Measurements from ENCODE around the gene DNAJC1. TPM values are rescaled to one million over a fixed set of nuclear protein-coding genes. Genes with fewer than 3 reads are reported as not detected.
"Not testable (repeated sequence)": the region's sequence is repeated elsewhere in the genome, so short reads cannot be mapped to it uniquely, and the experiment has no call there.

The DNAJC1 gene
- polyA plus RNA-seq, 4 donors, result 20.6 to 30.0 (median 26.4) TPM

DNA sequence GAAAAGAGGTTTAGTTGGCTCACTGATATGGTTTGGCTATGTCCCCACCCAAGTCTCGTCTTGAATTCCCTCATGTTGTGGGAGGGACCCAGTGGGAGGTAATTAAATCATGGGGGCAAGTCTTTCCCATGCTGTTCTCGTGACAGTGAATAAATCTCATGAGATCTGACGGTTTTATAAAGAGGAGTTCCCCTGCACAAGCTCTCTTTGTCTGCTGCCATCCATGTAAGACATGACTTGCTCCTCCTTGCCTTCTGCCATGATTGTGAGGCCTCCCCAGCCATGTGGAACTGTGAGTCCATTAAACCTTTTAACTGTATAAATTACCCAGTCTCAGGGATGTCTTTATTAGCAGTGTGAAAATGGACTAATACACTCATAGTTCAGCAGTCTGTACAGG, 28.7 kb upstream of the DNAJC1 start:
- H3K27me3 ChIP-seq (ENCODE audit: control insufficient read depth in 3 of 3, insufficient read depth in 3 of 3, low read length in 3 of 3); H3K9me3 ChIP-seq (ENCODE audit: control insufficient read depth in 2 of 2, insufficient read depth in 1 of 2, low read depth in 1 of 2, low read length in 1 of 2); H3K4me3 ChIP-seq (ENCODE audit: low read depth in 1 of 3, low read length in 3 of 3); H3K36me3 ChIP-seq (ENCODE audit: control insufficient read depth in 3 of 3, insufficient read depth in 2 of 3, low read depth in 1 of 3, low read length in 3 of 3); FAIRE-seq; H3K4me1 ChIP-seq (ENCODE audit: control insufficient read depth in 3 of 3, insufficient read depth in 2 of 3, low read depth in 1 of 3, low read length in 2 of 3); DNase-seq; H3K27ac ChIP-seq (ENCODE audit: low read depth in 1 of 3, low read length in 2 of 3): not testable (repeated sequence)
- 71 to 85% (median 82%) methylated on average over 3 of the region's 3 CpGs for WGBS, 3 donors

GRCh38 chr10:22030421-22030820, 26.9 kb upstream of the DNAJC1 start:
- FAIRE-seq (no peak), DNase-seq (no peak)
- H3K27ac ChIP-seq (ENCODE audit: low read depth in 1 of 3, low read length in 2 of 3), result no peak overlapping the region
- no peak overlapping the region for H3K4me3 ChIP-seq (ENCODE audit: low read depth in 1 of 3, low read length in 3 of 3)
- 50 to 73% (median 64%) methylated on average over 2 of the region's 2 CpGs for whole genome bisulfite sequencing, 3 donors
- no peaks in the 10 kb centered on the region for H3K36me3 ChIP-seq (ENCODE audit: control insufficient read depth in 3 of 3, insufficient read depth in 2 of 3, low read depth in 1 of 3, low read length in 3 of 3)
- peaks cover 0 to 3% of the 10 kb centered on the region in 2 donors for H3K9me3 ChIP-seq (ENCODE audit: control insufficient read depth in 2 of 2, insufficient read depth in 1 of 2, low read depth in 1 of 2, low read length in 1 of 2)
- no peaks in the 10 kb centered on the region for H3K4me1 ChIP-seq (ENCODE audit: control insufficient read depth in 3 of 3, insufficient read depth in 2 of 3, low read depth in 1 of 3, low read length in 2 of 3)
- H3K27me3 ChIP-seq (ENCODE audit: control insufficient read depth in 3 of 3, insufficient read depth in 3 of 3, low read length in 3 of 3), result peaks cover 0 to 3% (median 0%) of the 10 kb centered on the region in 3 donors

DNA sequence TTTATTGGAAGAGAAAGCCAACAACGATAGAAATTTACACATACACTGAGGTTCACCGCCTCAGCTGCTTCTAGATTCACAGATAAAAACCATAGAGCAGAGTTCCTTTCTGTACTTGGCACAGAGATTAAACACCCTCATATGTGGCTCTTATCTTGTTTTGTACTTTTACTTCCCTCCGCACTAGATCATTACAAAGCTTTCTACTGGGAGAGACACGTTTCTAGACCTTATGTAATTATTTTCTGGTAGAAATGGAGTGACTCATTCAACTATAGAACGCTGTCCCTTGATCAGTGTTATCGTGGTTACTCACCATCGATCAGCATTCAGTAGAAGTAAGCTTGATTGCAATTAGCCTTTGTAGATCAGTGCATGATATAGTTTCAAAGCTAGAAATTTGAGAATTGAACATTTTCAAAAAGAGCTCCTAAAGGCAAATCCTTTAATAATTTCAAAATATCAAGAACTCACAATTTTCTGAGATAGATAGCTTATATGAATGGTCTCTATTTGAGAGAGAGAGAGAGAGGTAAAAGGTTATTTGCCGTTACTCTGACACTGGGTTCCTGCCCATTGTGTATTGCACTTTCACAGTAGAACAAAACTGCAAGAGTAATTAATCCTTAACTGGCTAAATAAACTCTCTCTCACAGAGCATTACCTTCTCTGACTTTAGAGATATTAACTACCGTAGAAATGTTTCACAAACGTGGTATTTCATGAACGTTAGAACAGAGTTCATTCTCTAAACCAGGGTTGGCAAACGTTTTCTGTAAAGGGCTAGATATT, 26.1 kb upstream of the DNAJC1 start:
- Histone ChIP-seq H3K36me3 (ENCODE audit: control insufficient read depth in 3 of 3, insufficient read depth in 2 of 3, low read depth in 1 of 3, low read length in 3 of 3) (no peaks in the 10 kb centered on the region), H3K4me1 (ENCODE audit: control insufficient read depth in 3 of 3, insufficient read depth in 2 of 3, low read depth in 1 of 3, low read length in 2 of 3) (no peaks in the 10 kb centered on the region), H3K27ac (ENCODE audit: low read depth in 1 of 3, low read length in 2 of 3) (no peak overlapping the region), H3K9me3 (ENCODE audit: control insufficient read depth in 2 of 2, insufficient read depth in 1 of 2, low read depth in 1 of 2, low read length in 1 of 2) (no peaks in the 10 kb centered on the region), H3K27me3 (ENCODE audit: control insufficient read depth in 3 of 3, insufficient read depth in 3 of 3, low read length in 3 of 3) (no peaks in the 10 kb centered on the region), H3K4me3 (ENCODE audit: low read depth in 1 of 3, low read length in 3 of 3) (no peak overlapping the region)
- FAIRE-seq (peak; percentile 5), DNase-seq (peak in 1 of 2 donors; percentile 79)
- 13 to 61% (median 29%) methylated on average over 12 of the region's 12 CpGs for WGBS, 3 donors

DNA sequence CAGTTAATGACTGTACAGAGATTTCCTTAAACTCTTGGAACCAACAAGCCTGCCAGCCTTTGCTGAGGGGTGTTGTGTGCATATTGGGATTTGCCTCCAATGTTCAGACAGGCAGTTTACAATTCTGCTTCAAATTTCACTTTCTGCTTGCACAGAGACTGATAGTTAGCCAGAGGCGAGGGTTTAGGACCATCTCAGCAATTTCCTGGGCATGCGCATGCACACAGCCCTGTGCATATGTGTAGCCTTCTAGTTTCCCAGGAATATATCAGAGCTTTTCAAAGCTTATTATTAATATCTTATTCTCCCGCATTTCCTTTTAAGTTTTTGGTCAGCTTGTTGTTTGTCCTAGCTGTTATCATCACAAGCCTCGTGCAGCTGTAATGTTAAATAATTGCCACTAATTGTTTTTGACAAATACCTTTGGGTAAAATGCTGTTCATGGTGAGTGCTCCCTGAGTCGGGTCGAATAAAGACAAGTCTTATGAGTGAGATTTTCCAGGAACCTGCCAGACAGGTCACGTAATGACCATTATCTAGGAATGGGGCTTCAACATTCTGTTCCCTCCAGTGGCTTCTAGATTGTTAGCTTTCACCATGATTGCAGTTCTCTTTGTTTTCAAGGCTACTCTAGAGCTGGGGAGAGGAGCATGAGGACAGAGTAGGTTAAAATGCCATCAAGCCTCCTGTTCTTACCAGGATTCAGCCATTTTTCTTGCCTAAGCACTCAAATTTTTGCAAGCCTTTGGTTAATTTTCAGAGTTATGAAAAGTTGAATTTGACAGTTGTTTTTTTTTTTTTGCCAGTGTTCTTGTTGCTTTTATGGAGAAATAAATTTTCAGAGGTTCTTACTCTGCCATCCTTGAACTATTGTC, 24.1 kb upstream of the DNAJC1 start:
- Histone ChIP-seq H3K27me3 (ENCODE audit: control insufficient read depth in 3 of 3, insufficient read depth in 3 of 3, low read length in 3 of 3) (no peaks in the 10 kb centered on the region), H3K36me3 (ENCODE audit: control insufficient read depth in 3 of 3, insufficient read depth in 2 of 3, low read depth in 1 of 3, low read length in 3 of 3) (no peaks in the 10 kb centered on the region), H3K27ac (ENCODE audit: low read depth in 1 of 3, low read length in 2 of 3) (no peak overlapping the region), H3K9me3 (ENCODE audit: control insufficient read depth in 2 of 2, insufficient read depth in 1 of 2, low read depth in 1 of 2, low read length in 1 of 2) (no peaks in the 10 kb centered on the region), H3K4me3 (ENCODE audit: low read depth in 1 of 3, low read length in 3 of 3) (no peak overlapping the region), H3K4me1 (ENCODE audit: control insufficient read depth in 3 of 3, insufficient read depth in 2 of 3, low read depth in 1 of 3, low read length in 2 of 3) (no peaks in the 10 kb centered on the region)
- no peak for FAIRE-seq
- DNase-seq, result no peak
- WGBS, 3 donors, result 88 to 91% (median 89%) methylated on average over 7 of the region's 7 CpGs

DNA sequence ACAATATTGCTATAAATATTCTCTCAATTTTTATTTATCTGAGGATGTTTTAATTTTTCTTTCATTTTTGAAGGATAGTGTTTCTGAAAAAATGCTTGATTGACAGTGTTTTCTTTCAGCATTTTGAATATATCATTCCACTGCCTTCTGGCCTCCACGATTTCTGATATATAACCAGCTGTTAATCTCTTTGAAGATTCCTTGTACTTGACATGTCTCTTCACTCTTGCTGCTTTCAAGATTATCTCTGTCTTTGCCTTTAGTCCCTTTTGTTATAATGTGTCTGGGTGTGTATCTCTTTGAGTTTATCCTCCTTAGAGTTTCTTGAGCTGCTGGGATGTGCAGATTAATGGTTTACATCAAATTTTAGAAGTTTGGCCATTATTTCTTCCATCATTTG, 22.8 kb upstream of the DNAJC1 start:
- H3K4me3 ChIP-seq (ENCODE audit: low read depth in 1 of 3, low read length in 3 of 3), result no peak overlapping the region
- H3K9me3 ChIP-seq (ENCODE audit: control insufficient read depth in 2 of 2, insufficient read depth in 1 of 2, low read depth in 1 of 2, low read length in 1 of 2), result no peaks in the 10 kb centered on the region
- H3K27me3 ChIP-seq (ENCODE audit: control insufficient read depth in 3 of 3, insufficient read depth in 3 of 3, low read length in 3 of 3), result no peaks in the 10 kb centered on the region
- no peak overlapping the region for H3K27ac ChIP-seq (ENCODE audit: low read depth in 1 of 3, low read length in 2 of 3)
- no peak for DNase-seq
- 86 to 91% (median 88%) methylated on average over 1 of the region's 1 CpG for WGBS, 3 donors
- H3K36me3 ChIP-seq (ENCODE audit: control insufficient read depth in 3 of 3, insufficient read depth in 2 of 3, low read depth in 1 of 3, low read length in 3 of 3), result no peaks in the 10 kb centered on the region
- no peaks in the 10 kb centered on the region for H3K4me1 ChIP-seq (ENCODE audit: control insufficient read depth in 3 of 3, insufficient read depth in 2 of 3, low read depth in 1 of 3, low read length in 2 of 3)
- no peak for FAIRE-seq

DNA sequence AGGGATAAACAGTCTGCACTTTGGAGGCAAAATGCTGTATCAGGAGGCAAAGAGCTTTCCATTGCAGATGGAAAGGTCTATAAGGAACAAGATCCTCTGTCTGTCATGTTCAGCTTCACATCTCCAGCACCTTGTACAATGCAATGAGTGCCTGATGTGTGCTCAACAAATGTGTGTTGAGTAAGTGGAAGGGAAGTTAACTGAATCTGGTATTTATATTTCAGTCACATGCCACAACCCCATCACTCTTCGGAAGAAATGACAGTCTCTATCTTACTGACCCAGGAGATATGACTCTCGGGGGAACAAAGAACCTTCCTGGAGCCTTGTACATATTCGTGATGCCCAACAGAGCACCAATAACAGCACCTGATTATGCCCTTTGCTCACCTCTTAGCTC, 20.0 kb upstream of the DNAJC1 start:
- H3K27ac ChIP-seq (ENCODE audit: low read depth in 1 of 3, low read length in 2 of 3), result no peak overlapping the region
- 52 to 54% (median 53%) methylated on average over 3 of the region's 3 CpGs for whole genome bisulfite sequencing, 3 donors
- FAIRE-seq, result no peak

DNA sequence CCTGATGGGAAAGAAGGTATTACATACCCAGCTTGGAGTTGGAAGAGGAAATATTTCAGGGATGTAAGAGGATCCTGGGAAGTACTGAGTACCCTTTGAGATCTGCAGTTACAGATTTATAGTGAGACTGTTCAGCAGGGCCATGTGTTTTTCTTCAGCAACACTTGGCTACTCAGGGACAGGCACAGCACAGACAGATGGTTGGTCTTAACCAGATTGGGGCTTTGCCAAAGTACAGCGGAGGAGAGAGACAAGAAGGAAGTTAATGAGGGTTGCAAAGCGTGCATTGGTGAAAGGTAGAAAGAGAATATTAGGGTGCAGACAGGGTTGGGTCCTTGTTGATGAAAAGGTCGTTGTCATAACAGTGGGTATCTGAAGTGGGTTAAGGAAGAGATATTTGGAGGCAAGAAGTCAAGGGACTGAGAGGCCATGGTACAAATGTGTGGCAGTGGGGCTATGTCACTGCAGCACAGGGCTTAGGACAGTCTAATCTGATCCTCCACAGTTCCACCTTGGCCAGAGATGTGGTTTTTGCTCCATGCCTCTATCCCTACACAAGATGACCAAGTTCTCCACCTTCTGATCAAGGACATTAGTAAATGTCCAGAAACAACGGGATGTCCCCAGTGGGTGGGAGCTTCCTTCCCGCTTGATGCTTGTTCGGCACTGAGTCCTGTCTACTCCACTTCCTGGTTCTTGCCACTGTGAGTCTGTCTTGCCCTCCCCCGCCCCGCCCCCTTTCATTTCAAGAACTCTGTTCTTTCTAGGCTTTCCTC, 18.9 kb upstream of the DNAJC1 start:
- no peak overlapping the region for H3K27ac ChIP-seq (ENCODE audit: low read depth in 1 of 3, low read length in 2 of 3)
- H3K4me1 ChIP-seq (ENCODE audit: control insufficient read depth in 3 of 3, insufficient read depth in 2 of 3, low read depth in 1 of 3, low read length in 2 of 3), result no peaks in the 10 kb centered on the region
- H3K4me3 ChIP-seq (ENCODE audit: low read depth in 1 of 3, low read length in 3 of 3), result no peak overlapping the region

More for the DNA sequence above, 20.0 kb upstream of the DNAJC1 start:
- Histone ChIP-seq H3K36me3 (ENCODE audit: control insufficient read depth in 3 of 3, insufficient read depth in 2 of 3, low read depth in 1 of 3, low read length in 3 of 3) (no peaks in the 10 kb centered on the region), H3K9me3 (ENCODE audit: control insufficient read depth in 2 of 2, insufficient read depth in 1 of 2, low read depth in 1 of 2, low read length in 1 of 2) (no peaks in the 10 kb centered on the region), H3K27me3 (ENCODE audit: control insufficient read depth in 3 of 3, insufficient read depth in 3 of 3, low read length in 3 of 3) (no peaks in the 10 kb centered on the region), H3K4me3 (ENCODE audit: low read depth in 1 of 3, low read length in 3 of 3) (no peak overlapping the region), H3K4me1 (ENCODE audit: control insufficient read depth in 3 of 3, insufficient read depth in 2 of 3, low read depth in 1 of 3, low read length in 2 of 3) (no peaks in the 10 kb centered on the region)
- DNase-seq, result no peak

DNA sequence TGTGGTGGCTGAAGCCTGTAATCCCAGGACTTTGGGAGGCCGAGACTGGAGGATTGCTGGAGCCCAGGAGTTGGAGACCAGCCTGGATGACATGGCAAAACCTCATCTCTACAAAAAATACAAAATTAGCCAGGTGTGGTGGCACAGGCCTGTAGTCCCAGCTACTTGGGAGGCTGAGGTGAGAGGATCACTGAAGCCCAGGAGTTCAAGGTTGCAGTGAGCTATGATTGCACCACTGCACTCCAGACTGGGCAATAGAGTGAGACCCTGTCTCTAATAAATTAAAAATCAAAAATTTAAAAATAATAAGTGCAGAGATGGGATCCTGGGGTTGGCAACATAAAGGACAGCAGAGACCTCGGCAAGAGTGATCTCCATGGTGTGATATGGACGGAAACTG, 17.6 kb upstream of the DNAJC1 start:
- DNase-seq; FAIRE-seq; H3K36me3 ChIP-seq (ENCODE audit: control insufficient read depth in 3 of 3, insufficient read depth in 2 of 3, low read depth in 1 of 3, low read length in 3 of 3); H3K4me1 ChIP-seq (ENCODE audit: control insufficient read depth in 3 of 3, insufficient read depth in 2 of 3, low read depth in 1 of 3, low read length in 2 of 3); H3K27ac ChIP-seq (ENCODE audit: low read depth in 1 of 3, low read length in 2 of 3); H3K27me3 ChIP-seq (ENCODE audit: control insufficient read depth in 3 of 3, insufficient read depth in 3 of 3, low read length in 3 of 3); H3K9me3 ChIP-seq (ENCODE audit: control insufficient read depth in 2 of 2, insufficient read depth in 1 of 2, low read depth in 1 of 2, low read length in 1 of 2); H3K4me3 ChIP-seq (ENCODE audit: low read depth in 1 of 3, low read length in 3 of 3): not testable (repeated sequence)
- WGBS, 3 donors, result 89 to 96% (median 95%) methylated on average over 3 of the region's 3 CpGs

More for the DNA sequence above, 18.9 kb upstream of the DNAJC1 start:
- no peaks in the 10 kb centered on the region for H3K27me3 ChIP-seq (ENCODE audit: control insufficient read depth in 3 of 3, insufficient read depth in 3 of 3, low read length in 3 of 3)
- FAIRE-seq (no peak), DNase-seq (peak in 1 of 2 donors; percentile 36)
- WGBS, 3 donors, result 51 to 55% (median 54%) methylated on average over 8 of the region's 8 CpGs
- H3K36me3 ChIP-seq (ENCODE audit: control insufficient read depth in 3 of 3, insufficient read depth in 2 of 3, low read depth in 1 of 3, low read length in 3 of 3), result no peaks in the 10 kb centered on the region
- no peaks in the 10 kb centered on the region for H3K9me3 ChIP-seq (ENCODE audit: control insufficient read depth in 2 of 2, insufficient read depth in 1 of 2, low read depth in 1 of 2, low read length in 1 of 2)

Measured in small intestine (tissue), 7 donors.